Measurements from ENCODE around the gene PGR. TPM values are rescaled to one million over a fixed set of nuclear protein-coding genes. Genes with fewer than 3 reads are reported as not detected.

Gene PGR
- polyA plus RNA-seq, 1 of the 3 experiments (the other 2 are of a cell fraction), result not detected

- no peak for TF ChIP-seq GATA2 (CRISPR knock-in tag; IDR thresholded peaks at IDR 0.05)
- Histone ChIP-seq H3K4me3 (ENCODE audit: low read depth in 2 of 2, low read length in 1 of 2) (no peak overlapping the region), H3K4me1 (ENCODE audit: control insufficient read depth in 1 of 2, insufficient read depth in 2 of 2, low read depth in 1 of 2, low read length in 1 of 2) (no peaks in the 10 kb centered on the region), H3K9me2 (no peaks in the 10 kb centered on the region), H3K27me3 (ENCODE audit: insufficient read depth) (no peaks in the 10 kb centered on the region), H4K20me1 (ENCODE audit: insufficient read depth) (no peaks in the 10 kb centered on the region), H3K9ac (no peak overlapping the region), H3F3A (replicated peaks; ENCODE audit: insufficient read depth) (no peaks in the 10 kb centered on the region), H3K27ac (ENCODE audit: low read depth in 2 of 2, low read length in 1 of 2) (no peak overlapping the region), H3K4me2 (no peak overlapping the region), H3K36me3 (replicated peaks in 1 of 2; ENCODE audit: control insufficient read depth in 1 of 2, insufficient read depth in 2 of 2, low read length in 1 of 2) (no peaks in the 10 kb centered on the region), H3K79me2 (ENCODE audit: insufficient read depth) (no peaks in the 10 kb centered on the region), H3K9me3 (no peaks in the 10 kb centered on the region), H2AFZ (ENCODE audit: low read depth) (no peak overlapping the region)
- ChIA-PET POLR2A (no interaction called here), CTCF (no interaction called here)
- no peak for DNase-seq
- WGBS (ENCODE audit: low lambda C conversion rate), result 6% methylated on average over 3 of the region's 3 CpGs
Measured at GRCh38 chr11:101063706-101064105, 65.9 kb downstream of the PGR start.

GRCh38 chr11:101061606-101062005 lies 68.0 kb downstream of the PGR start:
- DNase-seq, result no peak
- Histone ChIP-seq H3K9me2 (no peaks in the 10 kb centered on the region), H3K4me2 (no peak overlapping the region), H3K9ac (no peak overlapping the region), H3K4me1 (ENCODE audit: control insufficient read depth in 1 of 2, insufficient read depth in 2 of 2, low read depth in 1 of 2, low read length in 1 of 2) (no peaks in the 10 kb centered on the region), H2AFZ (ENCODE audit: low read depth) (no peak overlapping the region), H3K27me3 (ENCODE audit: insufficient read depth) (no peaks in the 10 kb centered on the region), H3K36me3 (replicated peaks in 1 of 2; ENCODE audit: control insufficient read depth in 1 of 2, insufficient read depth in 2 of 2, low read length in 1 of 2) (no peaks in the 10 kb centered on the region), H3F3A (replicated peaks; ENCODE audit: insufficient read depth) (no peaks in the 10 kb centered on the region), H3K9me3 (no peaks in the 10 kb centered on the region), H4K20me1 (ENCODE audit: insufficient read depth) (no peaks in the 10 kb centered on the region), H3K4me3 (ENCODE audit: low read depth in 2 of 2, low read length in 1 of 2) (no peak overlapping the region), H3K27ac (ENCODE audit: low read depth in 2 of 2, low read length in 1 of 2) (no peak overlapping the region), H3K79me2 (ENCODE audit: insufficient read depth) (no peaks in the 10 kb centered on the region)
- POLR2A ChIA-PET, result no interaction called here
- no peak for TF ChIP-seq EZH2phosphoT487 (IDR thresholded peaks at IDR 0.05; ENCODE audit: borderline replicate concordance, low read depth)
- no peak for TF ChIP-seq PBX3 (IDR thresholded peaks at IDR 0.05)
- no peak for TF ChIP-seq POLR2AphosphoS5 (IDR thresholded peaks at IDR 0.05; ENCODE audit: low read depth, low read length)
- TF ChIP-seq TCF12 (IDR thresholded peaks at IDR 0.05), result no peak
- no peak for TF ChIP-seq CHD2 (IDR thresholded peaks at IDR 0.05; ENCODE audit: low read length, partially characterized antibody)
- no peak for TF ChIP-seq SIN3A (IDR thresholded peaks at IDR 0.05; ENCODE audit: borderline replicate concordance, low read depth, low read length)
- no peak for TF ChIP-seq GABPA (IDR thresholded peaks at IDR 0.05; ENCODE audit: low read depth)
- no peak for TF ChIP-seq JUND (IDR thresholded peaks at IDR 0.05)
- TF ChIP-seq TAF1 (IDR thresholded peaks at IDR 0.05; ENCODE audit: borderline replicate concordance, low read depth, low read length), result no peak
- no peak for TF ChIP-seq RFX5 (IDR thresholded peaks at IDR 0.05; ENCODE audit: low read length)
- TF ChIP-seq TEAD4 (IDR thresholded peaks at IDR 0.05; ENCODE audit: borderline replicate concordance, insufficient read depth), result no peak
- no peak for TF ChIP-seq CTCF (IDR thresholded peaks at IDR 0.05)
- no peak for TF ChIP-seq FOXM1 (IDR thresholded peaks at IDR 0.05; ENCODE audit: low read depth)
- TF ChIP-seq EP300 (IDR thresholded peaks at IDR 0.05; ENCODE audit: borderline replicate concordance in 1 of 2, low read depth in 1 of 2, low read length in 1 of 2), result no peak
- no peak for TF ChIP-seq RAD21 (IDR thresholded peaks at IDR 0.05; ENCODE audit: low read length)
- WGBS (ENCODE audit: low lambda C conversion rate), result 11% methylated on average over 2 of the region's 2 CpGs
- CTCF ChIA-PET, result no interaction called here

All from SK-N-SH (cell line).